ENCODE results near the gene RIPPLY2. TPM values are rescaled to one million over a fixed set of nuclear protein-coding genes. Genes with fewer than 3 reads are reported as not detected.

The RIPPLY2 gene
- total RNA-seq, 4 donors from 2014 or later: not detected

DNA sequence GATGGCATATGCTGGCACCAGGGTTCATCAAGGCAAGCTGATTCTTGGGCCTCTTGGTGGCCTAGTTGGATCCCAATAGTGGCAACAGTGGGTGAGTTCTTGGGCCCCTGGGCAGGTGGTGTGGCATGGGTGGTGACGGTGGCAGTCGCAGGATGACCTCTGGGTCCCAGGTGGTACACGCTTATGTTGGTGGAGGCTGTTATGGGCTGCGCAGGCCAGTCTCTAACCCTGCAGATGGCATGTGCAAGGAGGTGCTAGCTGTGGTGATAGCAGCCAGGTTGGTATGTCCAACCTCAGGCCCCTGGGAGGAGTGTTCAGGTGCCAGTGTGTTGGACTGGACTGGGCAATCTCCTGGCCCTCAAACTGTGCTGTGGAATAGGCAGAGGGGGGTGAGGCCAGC, 52.5 kb downstream of the RIPPLY2 start:
- TF ChIP-seq, protein P1, sequence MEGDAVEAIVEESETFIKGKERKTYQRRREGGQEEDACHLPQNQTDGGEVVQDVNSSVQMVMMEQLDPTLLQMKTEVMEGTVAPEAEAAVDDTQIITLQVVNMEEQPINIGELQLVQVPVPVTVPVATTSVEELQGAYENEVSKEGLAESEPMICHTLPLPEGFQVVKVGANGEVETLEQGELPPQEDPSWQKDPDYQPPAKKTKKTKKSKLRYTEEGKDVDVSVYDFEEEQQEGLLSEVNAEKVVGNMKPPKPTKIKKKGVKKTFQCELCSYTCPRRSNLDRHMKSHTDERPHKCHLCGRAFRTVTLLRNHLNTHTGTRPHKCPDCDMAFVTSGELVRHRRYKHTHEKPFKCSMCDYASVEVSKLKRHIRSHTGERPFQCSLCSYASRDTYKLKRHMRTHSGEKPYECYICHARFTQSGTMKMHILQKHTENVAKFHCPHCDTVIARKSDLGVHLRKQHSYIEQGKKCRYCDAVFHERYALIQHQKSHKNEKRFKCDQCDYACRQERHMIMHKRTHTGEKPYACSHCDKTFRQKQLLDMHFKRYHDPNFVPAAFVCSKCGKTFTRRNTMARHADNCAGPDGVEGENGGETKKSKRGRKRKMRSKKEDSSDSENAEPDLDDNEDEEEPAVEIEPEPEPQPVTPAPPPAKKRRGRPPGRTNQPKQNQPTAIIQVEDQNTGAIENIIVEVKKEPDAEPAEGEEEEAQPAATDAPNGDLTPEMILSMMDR (IDR thresholded peaks at IDR 0.05; ENCODE audit: low read depth): no peak

Other genes starting within 250 kb of the RIPPLY2 start
- not detected for gene SNAP91, start 144.3 kb upstream of the RIPPLY2 start, total RNA-seq
- gene CYB5R4, start 6.3 kb downstream of the RIPPLY2 start, total RNA-seq: 10 to 100 TPM in 2 of 4 donors, 1 to 10 TPM in 2; 4.3 to 21.6 (median 10.1) TPM
- gene MRAP2, start 180.4 kb downstream of the RIPPLY2 start, total RNA-seq: under 1 TPM in 3 of 4 donors, not detected in 1; 0.17 to 0.44 (median 0.38) TPM

All from subcutaneous adipose tissue (tissue), 4 donors.